Neural progenitor cell (in vitro differentiated cells): Measurements from ENCODE around the gene UGT1A6. TPM values are rescaled to one million over a fixed set of nuclear protein-coding genes. Genes with fewer than 3 reads are reported as not detected.

ENCODE experiments used
- DNase-seq: peaks from one replicate; pipeline ENCODE4 v3.0.0-alpha.2; 2016; ENCODE audit warnings: low spot score
- H2AFZ ChIP-seq: fragments of 200-600 bp; sonication (generic); replicated peaks from 2 replicates; pipeline ENCODE4 v1.6.1; 2016; ENCODE audit warnings: antibody characterized with exemption
- H3F3A ChIP-seq: fragments of 200-600 bp; sonication (generic); 2 replicates; pipeline ENCODE4 v1.6.1; 2016; ENCODE audit warnings: antibody characterized with exemption, low read depth
- H3K27ac ChIP-seq: fragments of 200-600 bp; sonication (generic); 2 replicates; pipeline ENCODE4 v1.5.1; 2016; ENCODE audit warnings: mild to moderate bottlenecking
- H3K27me3 ChIP-seq: fragments of 200-600 bp; sonication (generic); 2 replicates; pipeline ENCODE4 v1.6.1; 2016; ENCODE audit warnings: mild to moderate bottlenecking, moderate library complexity
- H3K36me3 ChIP-seq: fragments of 200-600 bp; sonication (generic); 2 replicates; pipeline ENCODE4 v1.5.1; 2016
- H3K4me1 ChIP-seq: fragments of 200-600 bp; sonication (generic); 2 replicates; pipeline ENCODE4 v1.6.1; 2016; ENCODE audit warnings: mixed run types
- H3K4me2 ChIP-seq: fragments of 200-600 bp; sonication (generic); 2 replicates; pipeline ENCODE4 v1.6.1; 2016
- H3K4me3 ChIP-seq: fragments of 200-600 bp; sonication (generic); 2 replicates; pipeline ENCODE4 v1.5.1; 2016
- H3K79me2 ChIP-seq: fragments of 200-600 bp; sonication (generic); 2 replicates; pipeline ENCODE4 v1.6.1; 2016; ENCODE audit warnings: low read depth
- H3K9ac ChIP-seq: fragments of 200-600 bp; sonication (generic); 2 replicates; pipeline ENCODE4 v1.6.1; 2016
- H3K9me3 ChIP-seq: fragments of 200-600 bp; sonication (generic); 2 replicates; pipeline ENCODE4 v1.5.1; 2016; ENCODE audit warnings: low read depth
- H4K20me1 ChIP-seq: fragments of 200-600 bp; sonication (generic); 2 replicates; pipeline ENCODE4 v1.6.1; 2016; ENCODE audit warnings: low read depth
- H3K27ac Mint-ChIP-seq: 3 replicates; pipeline ENCODE4 v1.8.0; 2021; ENCODE audit warnings: mixed read lengths
- H3K27me3 Mint-ChIP-seq: 2 replicates; pipeline ENCODE4 v1.8.0; 2022; ENCODE audit warnings: low read depth, mild to moderate bottlenecking, inconsistent platforms, moderate library complexity, mixed read lengths; ENCODE audit not compliant: insufficient read depth
- H3K36me3 Mint-ChIP-seq: 3 replicates; pipeline ENCODE4 v1.8.0; 2021; ENCODE audit warnings: mixed read lengths
- H3K4me1 Mint-ChIP-seq: 3 replicates; pipeline ENCODE4 v1.8.0; 2021; ENCODE audit warnings: mixed read lengths
- H3K4me3 Mint-ChIP-seq: 3 replicates; pipeline ENCODE4 v1.8.0; 2021; ENCODE audit warnings: mild to moderate bottlenecking, moderate library complexity, mixed read lengths
- H3K9me3 Mint-ChIP-seq: 3 replicates; pipeline ENCODE4 v1.8.0; 2020; ENCODE audit warnings: mixed read lengths
- EZH2 ChIP-seq: fragments of 200-600 bp; sonication (generic); IDR thresholded peaks from 2 replicates; pipeline ENCODE4 v1.6.1; 2017; ENCODE audit warnings: antibody characterized with exemption, mild to moderate bottlenecking, moderate library complexity
- EZH2phosphoT487 ChIP-seq: fragments of 200-600 bp; sonication (generic); IDR thresholded peaks from 2 replicates; pipeline ENCODE4 v1.6.1; 2017; ENCODE audit warnings: antibody characterized with exemption
- total RNA-seq: library from RNA; depleted of rRNA; stranded (reverse); fragments of >200 nt; gene quantifications from 2 replicates; pipeline ENCODE4 v1.2.3, GENCODE V29; 2015; ENCODE audit warnings: low replicate concordance
- TF ChIP-seq, protein P1 (sequence below): fragments of 200-600 bp; sonication (generic); IDR thresholded peaks from 2 replicates; pipeline ENCODE4 v1.5.1; 2017; ENCODE audit warnings: antibody characterized with exemption, mild to moderate bottlenecking

UGT1A6 gene
- total RNA-seq, 1 donor from 2014 or later: not detected

DNA sequence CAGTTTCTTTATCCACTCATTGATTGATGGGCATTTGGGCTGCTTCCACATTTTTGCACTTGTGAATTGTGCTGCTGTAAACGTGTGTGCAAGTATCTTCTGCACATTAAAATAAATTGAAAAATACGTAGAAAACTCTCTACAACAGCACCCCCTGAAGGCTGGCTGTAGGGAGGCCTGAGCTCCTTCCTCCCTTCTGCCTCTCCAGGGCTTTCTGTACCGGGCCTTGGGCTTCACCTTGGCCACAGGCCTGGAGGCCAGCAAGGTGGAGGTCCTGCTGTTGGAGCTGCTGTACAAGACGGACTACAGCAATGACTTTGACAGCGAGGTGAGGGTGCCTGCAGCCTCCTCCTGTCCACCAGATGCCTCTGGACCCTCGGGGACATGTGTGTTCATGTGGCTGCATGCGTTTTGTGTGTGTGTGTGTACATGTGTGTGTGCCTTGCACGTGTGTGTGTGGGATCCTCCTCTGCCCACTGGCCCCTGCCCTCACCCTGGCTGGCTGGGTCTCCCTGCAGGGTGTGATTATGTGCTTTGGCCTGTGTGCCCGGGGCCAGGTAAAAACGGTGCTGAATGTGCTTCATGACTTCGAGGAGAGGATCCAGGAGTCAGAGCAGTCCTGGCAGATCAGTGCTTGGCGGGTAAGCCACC, 114.7 kb downstream of the UGT1A6 start:
- Histone ChIP-seq H3K79me2 (no peaks in the 10 kb centered on the region), H3K36me3 (no peaks in the 10 kb centered on the region), H3K4me1 (no peaks in the 10 kb centered on the region), H3K27ac (no peak overlapping the region), H3K9me3 (no peaks in the 10 kb centered on the region), H4K20me1 (no peaks in the 10 kb centered on the region), H3F3A (no peaks in the 10 kb centered on the region), H3K4me2 (no peak overlapping the region), H3K9ac (no peak overlapping the region), H2AFZ (no peak overlapping the region), H3K27me3 (no peaks in the 10 kb centered on the region), H3K4me3 (no peak overlapping the region)
- Mint-ChIP-seq H3K27ac (no peak overlapping the region), H3K9me3 (peaks cover 8% of the 10 kb centered on the region), H3K36me3 (no peaks in the 10 kb centered on the region), H3K27me3 (peaks cover 2% of the 10 kb centered on the region), H3K4me1 (no peaks in the 10 kb centered on the region), H3K4me3 (no peak overlapping the region)
- no peak for DNase-seq
- TF ChIP-seq, protein P1, sequence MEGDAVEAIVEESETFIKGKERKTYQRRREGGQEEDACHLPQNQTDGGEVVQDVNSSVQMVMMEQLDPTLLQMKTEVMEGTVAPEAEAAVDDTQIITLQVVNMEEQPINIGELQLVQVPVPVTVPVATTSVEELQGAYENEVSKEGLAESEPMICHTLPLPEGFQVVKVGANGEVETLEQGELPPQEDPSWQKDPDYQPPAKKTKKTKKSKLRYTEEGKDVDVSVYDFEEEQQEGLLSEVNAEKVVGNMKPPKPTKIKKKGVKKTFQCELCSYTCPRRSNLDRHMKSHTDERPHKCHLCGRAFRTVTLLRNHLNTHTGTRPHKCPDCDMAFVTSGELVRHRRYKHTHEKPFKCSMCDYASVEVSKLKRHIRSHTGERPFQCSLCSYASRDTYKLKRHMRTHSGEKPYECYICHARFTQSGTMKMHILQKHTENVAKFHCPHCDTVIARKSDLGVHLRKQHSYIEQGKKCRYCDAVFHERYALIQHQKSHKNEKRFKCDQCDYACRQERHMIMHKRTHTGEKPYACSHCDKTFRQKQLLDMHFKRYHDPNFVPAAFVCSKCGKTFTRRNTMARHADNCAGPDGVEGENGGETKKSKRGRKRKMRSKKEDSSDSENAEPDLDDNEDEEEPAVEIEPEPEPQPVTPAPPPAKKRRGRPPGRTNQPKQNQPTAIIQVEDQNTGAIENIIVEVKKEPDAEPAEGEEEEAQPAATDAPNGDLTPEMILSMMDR: no peak
- no peak for TF ChIP-seq EZH2phosphoT487
- TF ChIP-seq EZH2: no peak

DNA sequence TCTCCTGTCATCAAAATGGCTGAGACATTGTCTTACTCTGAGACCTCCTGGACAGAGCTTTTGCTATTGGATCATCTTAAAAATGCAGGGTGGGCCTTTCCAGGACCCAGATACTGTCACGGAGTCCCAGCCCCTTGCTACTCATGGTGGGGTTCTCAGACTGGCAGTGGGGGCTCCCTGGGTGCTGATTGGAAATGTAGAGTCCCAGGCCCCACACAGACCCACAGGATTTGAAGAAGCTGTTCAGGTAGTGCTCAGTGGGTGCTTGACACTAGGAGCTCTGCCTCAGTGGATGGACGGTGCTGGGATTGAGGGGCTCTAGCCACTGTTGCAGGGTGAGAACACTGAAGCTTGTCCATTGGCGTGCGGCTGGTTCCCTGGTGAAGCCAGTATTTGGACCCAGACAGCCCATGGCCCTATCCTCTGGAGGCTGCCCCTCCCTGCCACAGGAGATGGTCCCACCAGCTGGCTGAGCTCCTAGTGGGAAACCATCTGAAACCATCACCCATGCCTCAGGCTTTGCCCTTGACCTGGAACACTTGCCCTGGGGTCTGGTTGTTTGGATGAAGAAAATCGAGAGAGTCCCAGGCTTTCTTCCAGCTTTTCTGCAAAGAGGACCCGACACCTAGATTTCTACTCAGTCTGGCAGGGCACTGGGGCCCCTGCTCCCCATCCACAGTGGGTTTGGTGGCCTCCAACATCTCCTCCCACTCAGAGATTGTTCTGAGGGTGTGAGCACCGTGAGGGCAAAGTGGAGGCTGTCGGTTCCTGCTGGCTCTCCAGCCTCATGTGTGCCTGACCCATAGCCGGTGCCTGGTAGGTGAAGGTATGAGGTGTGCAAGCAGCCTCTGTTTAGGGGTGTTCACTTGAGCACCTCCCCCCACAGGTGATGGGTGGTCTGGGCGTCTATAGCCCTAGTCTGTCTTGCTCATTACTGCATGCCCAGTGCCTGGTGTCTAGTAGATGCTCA, 115.6 kb downstream of the UGT1A6 start:
- Histone ChIP-seq H3K4me2 (no peak overlapping the region), H3K27me3 (no peaks in the 10 kb centered on the region), H3K4me1 (no peaks in the 10 kb centered on the region), H3K4me3 (no peak overlapping the region), H3K36me3 (no peaks in the 10 kb centered on the region), H3K79me2 (no peaks in the 10 kb centered on the region), H3F3A (no peaks in the 10 kb centered on the region), H3K9me3 (no peaks in the 10 kb centered on the region), H2AFZ (no peak overlapping the region), H3K27ac (no peak overlapping the region), H3K9ac (no peak overlapping the region), H4K20me1 (no peaks in the 10 kb centered on the region)
- DNase-seq: no peak
- H3K4me3 Mint-ChIP-seq: no peak overlapping the region
- no peak overlapping the region for H3K27ac Mint-ChIP-seq
- H3K4me1 Mint-ChIP-seq: no peaks in the 10 kb centered on the region
- H3K36me3 Mint-ChIP-seq: no peaks in the 10 kb centered on the region
- peaks cover 2% of the 10 kb centered on the region for H3K9me3 Mint-ChIP-seq
- H3K27me3 Mint-ChIP-seq: peaks cover 2% of the 10 kb centered on the region
- no peak for TF ChIP-seq EZH2
- TF ChIP-seq, protein P1: no peak
- no peak for TF ChIP-seq EZH2phosphoT487

DNA sequence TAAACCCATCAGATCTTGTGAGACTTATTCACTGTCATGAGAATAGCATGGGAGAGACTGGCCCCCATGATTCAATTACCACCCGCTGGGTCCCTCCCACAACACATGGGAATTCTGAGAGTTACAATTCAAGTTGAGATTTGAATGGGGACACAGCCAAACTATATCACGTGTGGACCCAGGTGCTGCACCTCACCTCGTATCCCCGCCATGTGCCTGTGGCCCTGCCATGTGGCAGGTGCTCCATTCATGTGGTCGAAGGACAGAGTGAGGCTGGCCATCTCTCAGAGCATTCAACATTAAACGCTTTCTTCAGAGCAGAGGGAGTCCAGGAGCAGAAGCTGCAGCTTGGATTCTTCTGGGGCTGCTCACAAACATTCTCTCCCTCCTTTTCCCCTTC, 117.7 kb downstream of the UGT1A6 start:
- TF ChIP-seq, protein P1: no peak
- no peak for TF ChIP-seq EZH2
- TF ChIP-seq EZH2phosphoT487: no peak
- H3K36me3 ChIP-seq: no peaks in the 10 kb centered on the region
- no peaks in the 10 kb centered on the region for H3K4me1 ChIP-seq
- no peaks in the 10 kb centered on the region for H3K79me2 ChIP-seq
- no peaks in the 10 kb centered on the region for H3K9me3 Mint-ChIP-seq
- H3K27me3 Mint-ChIP-seq: no peaks in the 10 kb centered on the region
- DNase-seq: no peak
- H3K4me3 ChIP-seq: no peak overlapping the region
- no peaks in the 10 kb centered on the region for H3F3A ChIP-seq
- no peak overlapping the region for H3K4me2 ChIP-seq
- H3K4me3 Mint-ChIP-seq: no peak overlapping the region
- no peaks in the 10 kb centered on the region for H4K20me1 ChIP-seq
- no peaks in the 10 kb centered on the region for H3K9me3 ChIP-seq
- H3K27ac Mint-ChIP-seq: no peak overlapping the region
- no peak overlapping the region for H3K27ac ChIP-seq
- no peak overlapping the region for H3K9ac ChIP-seq
- H3K27me3 ChIP-seq: no peaks in the 10 kb centered on the region
- H3K4me1 Mint-ChIP-seq: no peaks in the 10 kb centered on the region
- no peak overlapping the region for H2AFZ ChIP-seq
- H3K36me3 Mint-ChIP-seq: no peaks in the 10 kb centered on the region
